Astrocyte (in vitro differentiated cells and primary cell): ENCODE measurements around the gene EXTL2. TPM values are rescaled to one million over a fixed set of nuclear protein-coding genes. Genes with fewer than 3 reads are reported as not detected.
A peak's percentile ranks its signal among the peaks of the same experiment; 100 is the strongest.

ENCODE experiments used
- DNase-seq: peaks from one replicate; pipeline ENCODE4 v3.0.0-alpha.2; 2010; ENCODE audit warnings: low read depth
- FAIRE-seq: peaks from 2 replicates; lab custom pipeline; 2011; peaks lifted over from hg19 to GRCh38; lab: Jason Lieb, UNC
- H2AFZ ChIP-seq: 2 replicates; pipeline ENCODE4 v1.6.0; 2012; ENCODE audit warnings: low read depth, low read length, inconsistent platforms
- H3K27ac ChIP-seq: 2 replicates; pipeline ENCODE4 v1.5.1; 2011; ENCODE audit warnings: low read depth, low read length, inconsistent platforms
- H3K27me3 ChIP-seq: 2 replicates; pipeline ENCODE4 v1.6.0; 2011; ENCODE audit warnings: low read length, inconsistent platforms; ENCODE audit not compliant: insufficient read depth
- H3K36me3 ChIP-seq: 2 replicates; pipeline ENCODE4 v1.5.1; 2011; ENCODE audit warnings: low read length, inconsistent platforms; ENCODE audit not compliant: insufficient read depth
- H3K4me1 ChIP-seq: 2 replicates; pipeline ENCODE4 v1.5.1; 2011; ENCODE audit warnings: low read length, inconsistent platforms; ENCODE audit not compliant: insufficient read depth
- H3K4me2 ChIP-seq: 2 replicates; pipeline ENCODE4 v1.6.0; 2012; ENCODE audit warnings: low read length, inconsistent platforms
- H3K4me3 ChIP-seq: 2 replicates; pipeline ENCODE4 v1.5.1; 2011; ENCODE audit warnings: low read depth, mild to moderate bottlenecking, low read length, inconsistent platforms; ENCODE audit not compliant: insufficient read depth
- H3K79me2 ChIP-seq: 2 replicates; pipeline ENCODE4 v1.6.0; 2012; ENCODE audit warnings: mild to moderate bottlenecking, low read length, inconsistent platforms; ENCODE audit not compliant: insufficient read depth
- H3K9ac ChIP-seq: 2 replicates; pipeline ENCODE4 v1.6.0; 2012; ENCODE audit warnings: mild to moderate bottlenecking, low read length, inconsistent platforms
- H3K9me3 ChIP-seq: 2 replicates; pipeline ENCODE4 v1.5.1; 2012; ENCODE audit warnings: low read depth, mild to moderate bottlenecking, low read length, inconsistent platforms; ENCODE audit not compliant: insufficient read depth
- H4K20me1 ChIP-seq: 2 replicates; pipeline ENCODE4 v1.6.0; 2012; ENCODE audit warnings: low read length, inconsistent platforms; ENCODE audit not compliant: insufficient read depth
- H3K27ac Mint-ChIP-seq: one replicate; pipeline ENCODE4 v1.8.0; 2021; ENCODE audit warnings: mild to moderate bottlenecking, mixed read lengths; ENCODE audit not compliant: unreplicated experiment
- H3K27me3 Mint-ChIP-seq: one replicate; pipeline ENCODE4 v1.8.0; 2021; ENCODE audit warnings: low read depth, mixed read lengths; ENCODE audit not compliant: unreplicated experiment
- H3K36me3 Mint-ChIP-seq: one replicate; pipeline ENCODE4 v1.8.0; 2021; ENCODE audit warnings: low read depth, mixed read lengths; ENCODE audit not compliant: unreplicated experiment
- H3K4me1 Mint-ChIP-seq: one replicate; pipeline ENCODE4 v1.8.0; 2021; ENCODE audit warnings: low read depth, mixed read lengths; ENCODE audit not compliant: unreplicated experiment
- H3K4me3 Mint-ChIP-seq: one replicate; pipeline ENCODE4 v1.8.0; 2021; ENCODE audit warnings: mild to moderate bottlenecking, moderate library complexity, mixed read lengths; ENCODE audit not compliant: unreplicated experiment
- H3K9me3 Mint-ChIP-seq: one replicate; pipeline ENCODE4 v1.8.0; 2021; ENCODE audit warnings: mild to moderate bottlenecking, mixed read lengths; ENCODE audit not compliant: unreplicated experiment
- CTCF ChIP-seq: IDR thresholded peaks from 2 replicates; pipeline ENCODE4 v1.5.1; 2011; ENCODE audit warnings: low read depth, mild to moderate bottlenecking, inconsistent platforms, low read length, moderate library complexity; ENCODE audit not compliant: insufficient read depth
- EZH2 ChIP-seq: IDR thresholded peaks from 2 replicates; pipeline ENCODE4 v1.6.1; 2012; ENCODE audit warnings: mild to moderate bottlenecking, low read length, inconsistent platforms; ENCODE audit not compliant: insufficient read depth
- total RNA-seq: library from RNA; stranded (reverse); gene quantifications from 2 replicates; pipeline ENCODE4 v1.2.1, GENCODE V29; 2021

The EXTL2 gene
- total RNA-seq, 1 donor from 2014 or later = 36.2 TPM

- peaks cover 5% of the 10 kb centered on the region for H3K36me3 Mint-ChIP-seq
Observed at GRCh38 chr1:100883963-100884362, 10.7 kb downstream of the EXTL2 start.

GRCh38 chr1:100882698-100883097 lies 11.9 kb downstream of the EXTL2 start:
- peaks cover 1% of the 10 kb centered on the region for H3K36me3 Mint-ChIP-seq
- no peak overlapping the region for H3K9ac ChIP-seq
- no peak overlapping the region for H3K4me3 Mint-ChIP-seq
- H4K20me1 ChIP-seq = peaks cover 5% of the 10 kb centered on the region
- no peak overlapping the region for H3K27ac Mint-ChIP-seq
- DNase-seq (no peak), FAIRE-seq (no peak)
- H3K4me1 ChIP-seq = peaks cover 4% of the 10 kb centered on the region
- no peaks in the 10 kb centered on the region for H3K9me3 ChIP-seq
- no peaks in the 10 kb centered on the region for H3K79me2 ChIP-seq
- H3K4me2 ChIP-seq = no peak overlapping the region
- H3K4me3 ChIP-seq = no peak overlapping the region
- H2AFZ ChIP-seq = no peak overlapping the region
- H3K27me3 Mint-ChIP-seq = no peaks in the 10 kb centered on the region
- H3K27ac ChIP-seq = no peak overlapping the region
- H3K27me3 ChIP-seq = no peaks in the 10 kb centered on the region
- peaks cover 11% of the 10 kb centered on the region for H3K4me1 Mint-ChIP-seq
- H3K36me3 ChIP-seq = no peaks in the 10 kb centered on the region
- no peak for TF ChIP-seq EZH2
- no peak for TF ChIP-seq CTCF
- no peaks in the 10 kb centered on the region for H3K9me3 Mint-ChIP-seq

More at GRCh38 chr1:100883963-100884362, 10.7 kb downstream of the EXTL2 start:
- Histone ChIP-seq H3K79me2 (no peaks in the 10 kb centered on the region), H3K9me3 (no peaks in the 10 kb centered on the region), H4K20me1 (peaks cover 5% of the 10 kb centered on the region), H3K4me3 (no peak overlapping the region), H2AFZ (no peak overlapping the region), H3K4me2 (peak overlapping the region; percentile 32), H3K27ac (no peak overlapping the region), H3K36me3 (no peaks in the 10 kb centered on the region), H3K9ac (no peak overlapping the region), H3K4me1 (peaks cover 4% of the 10 kb centered on the region), H3K27me3 (no peaks in the 10 kb centered on the region)
- no peaks in the 10 kb centered on the region for H3K27me3 Mint-ChIP-seq
- DNase-seq (peak; percentile 58), FAIRE-seq (peak; percentile 71)
- H3K4me1 Mint-ChIP-seq = peaks cover 11% of the 10 kb centered on the region
- TF ChIP-seq CTCF (peak; percentile 27), EZH2 (no peak)
- no peak overlapping the region for H3K27ac Mint-ChIP-seq
- no peaks in the 10 kb centered on the region for H3K9me3 Mint-ChIP-seq
- no peak overlapping the region for H3K4me3 Mint-ChIP-seq

- Histone ChIP-seq H3K9ac (no peak overlapping the region), H3K36me3 (no peaks in the 10 kb centered on the region), H3K4me2 (no peak overlapping the region), H3K4me1 (peaks cover 4% of the 10 kb centered on the region), H2AFZ (no peak overlapping the region), H4K20me1 (peaks cover 5% of the 10 kb centered on the region), H3K27ac (no peak overlapping the region), H3K79me2 (no peaks in the 10 kb centered on the region), H3K27me3 (no peaks in the 10 kb centered on the region), H3K9me3 (no peaks in the 10 kb centered on the region), H3K4me3 (no peak overlapping the region)
- DNase-seq (no peak), FAIRE-seq (no peak)
- Mint-ChIP-seq H3K27ac (no peak overlapping the region), H3K36me3 (no peaks in the 10 kb centered on the region), H3K9me3 (no peaks in the 10 kb centered on the region), H3K27me3 (no peaks in the 10 kb centered on the region), H3K4me1 (peaks cover 11% of the 10 kb centered on the region), H3K4me3 (no peak overlapping the region)
- TF ChIP-seq CTCF (no peak), EZH2 (no peak)
Observed at GRCh38 chr1:100881687-100882086, 13.0 kb downstream of the EXTL2 start.
